OCI-M1 (cell line): ENCODE results near the gene SLC13A2.

Experiments used
- DNase-seq: peaks from one replicate; lab custom pipeline; 2025; lab: John Stamatoyannopoulos, UW

The SLC13A2 gene

GRCh38 chr17:28493460-28493859 lies 20.0 kb downstream of the SLC13A2 start:
- DNase-seq = no peak

- DNase-seq = peak; percentile 87
Measured at GRCh38 chr17:28494445-28495188, 21.2 kb downstream of the SLC13A2 start.

- DNase-seq = no peak
Measured at GRCh38 chr17:28495635-28496034, 22.2 kb downstream of the SLC13A2 start.

GRCh38 chr17:28497931-28498330 lies 24.5 kb downstream of the SLC13A2 start:
- DNase-seq = no peak

GRCh38 chr17:28498652-28499363 lies 25.4 kb downstream of the SLC13A2 start:
- DNase-seq = no peak

- DNase-seq = no peak
Measured at GRCh38 chr17:28499364-28499664, 25.9 kb downstream of the SLC13A2 start.

GRCh38 chr17:28499684-28500357 lies 26.4 kb downstream of the SLC13A2 start:
- no peak for DNase-seq

GRCh38 chr17:28500712-28501379 lies 27.4 kb downstream of the SLC13A2 start:
- no peak for DNase-seq

- DNase-seq = no peak
Measured at GRCh38 chr17:28501421-28502284, 28.2 kb downstream of the SLC13A2 start.

GRCh38 chr17:28503420-28503819 lies 30.0 kb downstream of the SLC13A2 start:
- DNase-seq = no peak

GRCh38 chr17:28505986-28506665 lies 32.7 kb downstream of the SLC13A2 start, which contains the start of gene FOXN1:
TSS of gene FOXN1 (plus strand) at chr17:28506348. CDS start at chr17:28523970, 17,622 bp downstream.
- no peak for DNase-seq

GRCh38 chr17:28506763-28507487 lies 33.5 kb downstream of the SLC13A2 start:
- DNase-seq = no peak

GRCh38 chr17:28507567-28508203 lies 34.2 kb downstream of the SLC13A2 start:
- DNase-seq = no peak

GRCh38 chr17:28508211-28508724 lies 34.8 kb downstream of the SLC13A2 start:
- DNase-seq = no peak

GRCh38 chr17:28509789-28510188 lies 36.3 kb downstream of the SLC13A2 start:
- peak; percentile 51 for DNase-seq

- DNase-seq = peak; percentile 75
Measured at GRCh38 chr17:28511858-28512461, 38.5 kb downstream of the SLC13A2 start.

GRCh38 chr17:28513476-28513875 lies 40.0 kb downstream of the SLC13A2 start:
- DNase-seq = no peak

GRCh38 chr17:28514561-28515002 lies 41.1 kb downstream of the SLC13A2 start:
- DNase-seq = no peak

- no peak for DNase-seq
Measured at GRCh38 chr17:28515518-28515917, 42.1 kb downstream of the SLC13A2 start.
